ENCODE measurements around the gene RPP14.
"Not testable (repeated sequence)": the region's sequence is repeated elsewhere in the genome, so short reads cannot be mapped to it uniquely, and the experiment has no call there.

Gene RPP14

GRCh38 chr3:58305882-58306711 lies at the start of gene RPP14, which contains the start of gene HTD2:
RPP14 (plus strand) TSS chr3:58306245; CDS start chr3:58310330, 4,085 bp downstream.
HTD2 (plus strand) TSS chr3:58306520; CDS start chr3:58317614, 11,094 bp downstream.
- peak; percentile 98 for DNase-seq (ENCODE audit: low read depth in 2 of 2)

DNA sequence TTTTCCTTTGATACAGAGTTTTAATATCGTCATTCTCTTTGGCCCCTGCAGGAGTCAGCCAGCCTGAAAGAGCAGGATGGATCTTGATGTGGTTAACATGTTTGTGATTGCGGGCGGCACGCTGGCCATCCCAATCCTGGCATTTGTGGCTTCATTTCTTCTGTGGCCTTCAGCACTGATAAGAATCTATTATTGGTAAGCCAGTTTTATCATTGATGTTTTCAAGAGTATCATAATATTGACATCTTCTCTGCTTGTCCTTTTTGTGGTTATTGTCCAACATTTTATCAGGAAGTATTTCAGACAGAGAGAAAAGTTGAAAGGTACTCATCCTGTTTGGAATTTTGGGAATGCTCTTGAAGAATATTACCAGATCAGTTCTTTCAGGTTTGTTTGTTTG lies 49.5 kb upstream of the RPP14 start:
- no peak for DNase-seq (ENCODE audit: low read depth in 2 of 2)

DNA sequence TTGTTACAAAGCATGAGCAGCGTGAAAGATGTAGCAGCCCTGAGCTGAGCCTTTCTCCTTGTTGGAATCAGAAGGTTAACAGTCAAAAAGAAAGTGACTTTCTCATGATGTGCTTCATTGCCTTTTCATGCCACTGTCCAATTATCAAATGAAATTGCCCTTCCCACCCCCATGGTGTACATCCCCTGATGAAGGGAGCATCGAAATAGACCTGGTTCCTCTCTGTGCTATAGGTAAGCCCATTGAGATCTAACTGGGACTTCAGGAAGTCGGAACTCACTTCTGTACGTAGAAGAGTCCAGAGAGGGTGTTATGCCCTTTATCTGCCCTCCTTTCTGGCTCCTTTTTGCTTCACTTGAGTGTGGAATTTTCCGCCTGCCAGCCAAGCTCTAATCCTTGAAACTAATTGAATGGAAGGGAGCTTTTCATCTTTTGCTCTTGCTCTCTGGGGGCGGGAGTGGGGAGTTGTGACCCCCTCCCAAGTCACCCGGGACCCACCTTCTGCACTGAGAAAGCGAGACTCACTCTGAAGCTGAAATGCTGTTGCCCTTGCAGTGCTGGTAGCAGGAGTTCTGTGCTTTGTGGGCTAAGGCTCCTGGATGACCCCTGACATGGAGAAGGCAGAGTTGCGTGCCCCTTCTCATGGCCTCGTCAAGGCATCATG lies 47.5 kb upstream of the RPP14 start:
- DNase-seq (ENCODE audit: low read depth in 2 of 2) = no peak

DNA sequence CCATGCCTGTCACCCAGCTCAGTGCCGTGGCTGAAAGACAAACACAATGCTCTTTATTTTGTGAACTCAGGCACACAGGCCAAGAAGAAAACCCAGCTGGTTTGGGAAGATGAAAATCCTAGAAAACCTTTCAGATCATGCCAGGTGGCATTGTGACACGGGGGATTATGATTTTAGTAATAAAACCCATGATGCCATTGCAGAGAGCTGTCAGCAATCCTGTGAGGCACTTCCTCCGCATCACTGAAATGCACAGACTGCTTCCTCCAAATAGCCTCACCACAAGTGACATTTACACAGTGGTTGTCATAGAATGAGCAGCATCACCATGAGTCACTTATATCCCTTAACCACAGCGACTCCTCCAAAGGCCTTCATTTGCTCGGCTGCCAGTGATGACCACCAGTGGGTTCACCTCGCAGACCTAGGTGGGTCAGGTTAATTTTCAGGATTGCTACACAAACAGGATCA lies 45.7 kb upstream of the RPP14 start:
- DNase-seq (ENCODE audit: low read depth in 2 of 2) = no peak

GRCh38 chr3:58260733-58261132 lies 45.3 kb upstream of the RPP14 start:
- no peak for DNase-seq (ENCODE audit: low read depth in 2 of 2)

- no peak for DNase-seq (ENCODE audit: low read depth in 2 of 2)
These were observed 43.9 kb upstream of the RPP14 start for GRCh38 chr3:58261954-58262666.

- DNase-seq (ENCODE audit: low read depth in 2 of 2) = no peak
These were observed 39.5 kb upstream of the RPP14 start for GRCh38 chr3:58266577-58266976.

GRCh38 chr3:58267543-58267942 lies 38.5 kb upstream of the RPP14 start:
- DNase-seq (ENCODE audit: low read depth in 2 of 2) = not testable (repeated sequence)

GRCh38 chr3:58269356-58269755 lies 36.7 kb upstream of the RPP14 start:
- DNase-seq (ENCODE audit: low read depth in 2 of 2) = no peak

- no peak for DNase-seq (ENCODE audit: low read depth in 2 of 2)
These were observed 35.6 kb upstream of the RPP14 start for GRCh38 chr3:58270485-58270884.

GRCh38 chr3:58271901-58272501 lies 34.0 kb upstream of the RPP14 start:
- no peak for DNase-seq (ENCODE audit: low read depth in 2 of 2)

GRCh38 chr3:58272891-58273290 lies 33.2 kb upstream of the RPP14 start:
- no peak for DNase-seq (ENCODE audit: low read depth in 2 of 2)

DNA sequence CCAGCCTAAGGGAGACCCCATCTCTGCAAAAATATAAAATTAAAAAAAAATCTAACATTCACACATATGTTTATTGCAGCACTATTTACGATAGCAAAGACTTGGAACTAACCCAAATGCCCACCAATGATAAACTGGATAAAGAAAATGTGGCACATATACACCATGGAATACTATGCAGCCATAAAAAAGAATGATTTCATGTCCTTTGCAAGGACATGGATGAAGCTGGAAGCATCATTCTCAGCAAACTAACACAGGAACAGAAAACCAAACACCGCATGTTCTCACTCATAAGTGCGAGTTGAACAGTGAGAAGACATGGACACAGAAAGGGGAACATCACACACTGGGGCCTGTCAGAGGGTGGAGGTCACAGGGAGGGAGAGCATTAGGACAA lies 32.7 kb upstream of the RPP14 start:
- DNase-seq (ENCODE audit: low read depth in 2 of 2) = not testable (repeated sequence)

DNA sequence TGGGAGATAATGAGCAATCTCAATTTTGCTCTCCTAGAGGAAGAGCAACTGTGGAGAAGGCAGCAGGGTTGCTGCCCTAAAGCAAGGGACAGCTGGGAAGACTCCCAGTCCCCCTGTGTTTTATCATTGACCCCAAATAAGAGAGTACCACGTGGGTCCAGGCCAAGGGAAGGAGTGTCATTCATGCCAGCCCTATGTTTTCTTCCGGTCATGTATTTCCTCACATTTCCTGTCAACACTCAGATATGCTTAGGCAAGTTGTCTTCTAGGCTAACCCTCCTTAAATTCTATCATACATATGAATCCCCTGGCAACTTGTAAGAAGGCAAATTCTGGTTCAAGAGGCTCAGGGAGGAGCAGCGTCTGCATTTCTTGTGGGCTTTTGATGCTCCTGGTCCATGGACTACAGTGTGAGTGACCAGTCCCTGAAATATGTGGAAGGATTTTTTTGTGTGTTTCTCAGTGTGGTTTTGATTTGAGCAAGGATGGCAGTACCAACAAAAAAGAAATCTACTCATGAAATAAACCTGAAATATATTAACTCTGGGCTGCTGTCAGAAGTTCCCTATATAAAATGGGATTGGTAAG lies 31.9 kb upstream of the RPP14 start:
- DNase-seq (ENCODE audit: low read depth in 2 of 2) = no peak

GRCh38 chr3:58281069-58281468 lies 25.0 kb upstream of the RPP14 start:
- DNase-seq (ENCODE audit: low read depth in 2 of 2) = no peak

DNA sequence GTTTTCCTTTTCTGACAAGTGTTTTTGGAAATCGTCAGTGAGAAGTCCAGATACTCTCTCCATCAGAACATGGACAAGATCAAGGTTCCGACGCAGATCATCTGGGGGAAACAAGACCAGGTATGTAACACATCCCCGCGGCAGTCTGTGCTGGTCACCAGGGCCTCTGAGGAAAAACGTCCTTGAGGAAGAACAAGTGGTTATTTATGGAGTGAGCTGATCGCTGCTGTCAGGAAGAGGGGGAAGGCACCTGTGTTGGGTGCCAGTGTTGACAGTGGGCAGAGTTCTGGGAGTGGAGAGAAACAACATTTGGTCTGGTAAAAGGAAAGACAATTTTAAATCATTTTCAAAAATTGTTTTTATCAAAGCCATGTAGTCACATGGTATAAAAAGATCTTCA lies 20.7 kb upstream of the RPP14 start:
- no peak for DNase-seq (ENCODE audit: low read depth in 2 of 2)

DNA sequence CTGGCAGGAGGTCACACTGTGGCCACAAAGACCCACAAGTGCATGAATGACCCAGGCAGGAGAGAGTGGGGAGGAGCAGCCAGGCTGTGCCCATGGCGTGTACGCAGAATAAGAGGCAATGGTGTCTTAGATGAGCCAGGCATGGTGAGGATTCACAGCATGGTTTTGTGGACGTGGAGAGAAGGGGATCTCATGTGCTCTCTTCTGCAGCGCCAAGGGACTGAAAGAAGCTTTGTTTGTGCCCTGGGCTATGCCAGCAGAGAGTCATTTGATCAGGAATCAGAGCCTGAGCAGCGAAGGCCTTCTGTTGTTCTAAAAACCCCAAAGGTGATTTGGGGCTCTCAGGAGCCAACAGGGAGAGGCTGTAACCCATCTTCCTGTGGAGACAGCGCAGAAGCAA lies 18.7 kb upstream of the RPP14 start:
- no peak for DNase-seq (ENCODE audit: low read depth in 2 of 2)

GRCh38 chr3:58288011-58288728 lies 17.9 kb upstream of the RPP14 start:
- DNase-seq (ENCODE audit: low read depth in 2 of 2) = no peak

DNA sequence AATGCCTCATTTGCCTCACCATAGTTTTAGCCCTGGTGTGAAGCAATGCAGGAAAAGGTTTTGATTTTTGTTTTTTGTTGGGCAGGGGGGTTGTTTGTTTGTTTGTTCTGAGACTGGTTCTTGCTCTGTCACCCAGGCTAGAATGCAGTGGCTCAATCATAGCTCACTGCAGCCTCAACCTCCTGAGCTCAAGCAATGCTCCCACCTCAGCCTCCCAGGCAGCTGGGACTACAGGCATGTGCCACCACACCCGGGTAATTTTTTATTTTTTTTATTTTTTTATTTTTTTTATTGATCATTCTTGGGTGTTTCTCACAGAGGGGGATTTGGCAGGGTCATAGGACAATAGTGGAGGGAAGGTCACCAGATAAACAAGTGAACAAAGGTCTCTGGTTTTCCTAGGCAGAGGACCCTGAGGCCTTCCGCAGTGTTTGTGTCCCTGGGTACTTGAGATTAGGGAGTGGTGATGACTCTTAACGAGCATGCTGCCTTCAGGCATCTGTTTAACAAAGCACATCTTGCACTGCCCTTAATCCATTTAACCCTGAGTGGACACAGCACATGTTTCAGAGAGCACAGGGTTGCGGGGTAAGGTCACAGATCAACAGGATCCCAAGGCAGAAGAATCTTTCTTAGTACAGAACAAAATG lies 17.0 kb upstream of the RPP14 start:
- DNase-seq (ENCODE audit: low read depth in 2 of 2) = not testable (repeated sequence)

DNA sequence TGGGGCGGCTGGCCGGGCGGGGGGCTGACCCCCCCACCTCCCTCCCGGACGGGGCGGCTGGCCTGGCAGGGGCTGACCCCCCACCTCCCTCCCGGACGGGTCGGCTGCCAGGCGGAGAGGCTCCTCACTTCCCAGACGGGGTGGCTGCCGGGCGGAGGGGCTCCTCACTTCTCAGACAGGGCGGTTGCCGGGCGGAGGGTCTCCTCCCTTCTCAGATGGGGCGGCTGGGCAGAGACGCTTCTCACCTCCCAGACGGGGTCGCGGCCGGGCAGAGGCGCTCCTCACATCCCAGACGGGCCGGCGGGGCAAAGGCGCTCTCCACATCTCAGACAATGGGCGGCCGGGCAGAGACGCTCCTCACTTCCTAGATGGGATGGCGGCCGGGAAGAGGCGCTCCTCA lies 15.6 kb upstream of the RPP14 start:
- not testable (repeated sequence) for DNase-seq (ENCODE audit: low read depth in 2 of 2)

All from stimulated activated CD4-positive, alpha-beta T cell treated with anti-CD3 and anti-CD28 coated beads, Interleukin-15, amount 100 ng/mL, for 48 hours (primary cell).